HG03280 (cell line): ENCODE measurements around the gene KCTD3.

Experiments used
- ATAC-seq: cut with Tn5 transposase; IDR thresholded peaks from one replicate; pipeline ENCODE4 v1.9.1; 2021; ENCODE audit warnings: mild to moderate bottlenecking, moderate library complexity; ENCODE audit not compliant: unreplicated experiment

Gene KCTD3

GRCh38 chr1:215650446-215651149 lies 83.5 kb downstream of the KCTD3 start:
- no peak for ATAC-seq

GRCh38 chr1:215651867-215652266 lies 84.8 kb downstream of the KCTD3 start:
- no peak for ATAC-seq

GRCh38 chr1:215652371-215652770 lies 85.3 kb downstream of the KCTD3 start:
- ATAC-seq: no peak

- no peak for ATAC-seq
Observed at GRCh38 chr1:215657047-215657446, 89.9 kb downstream of the KCTD3 start.

GRCh38 chr1:215660259-215660658 lies 93.2 kb downstream of the KCTD3 start:
- no peak for ATAC-seq

- no peak for ATAC-seq
Observed at GRCh38 chr1:215661033-215661432, 93.9 kb downstream of the KCTD3 start.

GRCh38 chr1:215665215-215665614 lies 98.1 kb downstream of the KCTD3 start:
- peak; percentile 54 for ATAC-seq

- ATAC-seq: no peak
Observed at GRCh38 chr1:215667761-215668160, 100.7 kb downstream of the KCTD3 start.

- no peak for ATAC-seq
Observed at GRCh38 chr1:215669806-215670491, 102.8 kb downstream of the KCTD3 start.
